KMS-11 (cell line): ENCODE measurements around the gene CAMTA1.

Source experiments
- H2AFZ ChIP-seq: fragments of 200-600 bp; sonication (generic); 2 replicates; pipeline ENCODE4 v1.6.1; 2016; ENCODE audit warnings: antibody characterized with exemption, mixed run types, low read depth
- H3K27ac ChIP-seq: fragments of 200-600 bp; sonication (generic); 2 replicates; pipeline ENCODE4 v1.6.1; 2016; ENCODE audit warnings: mild to moderate bottlenecking, mixed run types
- H3K27me3 ChIP-seq: fragments of 200-600 bp; sonication (generic); 2 replicates; pipeline ENCODE4 v1.6.1; 2017; ENCODE audit warnings: mild to moderate bottlenecking, low read depth, mixed run types, moderate library complexity; ENCODE audit not compliant: insufficient read depth
- H3K36me3 ChIP-seq: fragments of 200-600 bp; sonication (generic); 2 replicates; pipeline ENCODE4 v1.6.1; 2017; ENCODE audit warnings: mild to moderate bottlenecking, mixed run types; ENCODE audit not compliant: insufficient read depth
- H3K4me1 ChIP-seq: fragments of 200-600 bp; sonication (generic); 2 replicates; pipeline ENCODE4 v1.6.1; 2016; ENCODE audit warnings: mild to moderate bottlenecking, low read depth, mixed run types; ENCODE audit not compliant: poor library complexity, severe bottlenecking
- H3K4me2 ChIP-seq: fragments of 200-600 bp; sonication (generic); 2 replicates; pipeline ENCODE4 v1.7.0; 2016; ENCODE audit warnings: mild to moderate bottlenecking, mixed run types
- H3K4me3 ChIP-seq: fragments of 200-600 bp; sonication (generic); IDR thresholded peaks from 2 replicates; pipeline ENCODE4 v1.6.1; 2017; ENCODE audit warnings: low read depth, low read length, mixed read lengths; ENCODE audit not compliant: insufficient read depth
- H3K79me2 ChIP-seq: fragments of 200-600 bp; sonication (generic); 2 replicates; pipeline ENCODE4 v1.6.1; 2016; ENCODE audit warnings: low read depth, mixed run types; ENCODE audit not compliant: insufficient read depth
- H3K9ac ChIP-seq: fragments of 200-600 bp; sonication (generic); 2 replicates; pipeline ENCODE4 v1.6.1; 2016; ENCODE audit warnings: mild to moderate bottlenecking, mixed run types
- H4K20me1 ChIP-seq: fragments of 200-600 bp; sonication (generic); 2 replicates; pipeline ENCODE4 v1.6.1; 2016; ENCODE audit warnings: mild to moderate bottlenecking, mixed run types; ENCODE audit not compliant: insufficient read depth
- TF ChIP-seq, protein P1 (sequence below): fragments of 200-600 bp; sonication (generic); conservative IDR thresholded peaks from 2 replicates; pipeline ENCODE4 v1.6.1; 2017; ENCODE audit warnings: low read depth, mild to moderate bottlenecking, antibody characterized with exemption, low read length, moderate library complexity, mixed read lengths

CAMTA1 gene

DNA sequence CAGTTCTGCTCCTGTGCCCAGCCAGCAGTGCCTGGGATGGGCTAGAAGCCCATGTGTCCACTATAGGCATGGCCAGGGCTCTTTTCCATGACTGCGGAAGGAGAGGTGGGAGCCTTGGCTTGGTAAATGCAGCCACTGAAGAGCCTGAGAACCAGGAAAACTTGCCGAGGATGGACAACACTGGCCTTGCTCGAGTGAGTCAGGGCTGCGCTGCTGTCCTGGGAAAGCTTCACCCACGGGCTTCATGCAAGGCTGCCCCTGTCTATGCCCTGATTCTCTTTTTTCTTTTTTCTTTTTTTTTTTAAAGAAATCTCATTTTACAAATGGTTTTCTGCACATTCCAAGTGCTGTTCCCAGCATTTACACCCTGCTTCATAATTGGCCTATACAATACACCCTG, 156.5 kb downstream of the CAMTA1 start:
- H3K79me2 ChIP-seq: no peaks in the 10 kb centered on the region
- no peaks in the 10 kb centered on the region for H3K4me1 ChIP-seq
- H4K20me1 ChIP-seq: no peaks in the 10 kb centered on the region
- no peak overlapping the region for H3K27ac ChIP-seq
- H3K36me3 ChIP-seq: no peaks in the 10 kb centered on the region
- H2AFZ ChIP-seq: no peak overlapping the region
- H3K9ac ChIP-seq: no peak overlapping the region
- no peak overlapping the region for H3K4me2 ChIP-seq
- TF ChIP-seq, protein P1, sequence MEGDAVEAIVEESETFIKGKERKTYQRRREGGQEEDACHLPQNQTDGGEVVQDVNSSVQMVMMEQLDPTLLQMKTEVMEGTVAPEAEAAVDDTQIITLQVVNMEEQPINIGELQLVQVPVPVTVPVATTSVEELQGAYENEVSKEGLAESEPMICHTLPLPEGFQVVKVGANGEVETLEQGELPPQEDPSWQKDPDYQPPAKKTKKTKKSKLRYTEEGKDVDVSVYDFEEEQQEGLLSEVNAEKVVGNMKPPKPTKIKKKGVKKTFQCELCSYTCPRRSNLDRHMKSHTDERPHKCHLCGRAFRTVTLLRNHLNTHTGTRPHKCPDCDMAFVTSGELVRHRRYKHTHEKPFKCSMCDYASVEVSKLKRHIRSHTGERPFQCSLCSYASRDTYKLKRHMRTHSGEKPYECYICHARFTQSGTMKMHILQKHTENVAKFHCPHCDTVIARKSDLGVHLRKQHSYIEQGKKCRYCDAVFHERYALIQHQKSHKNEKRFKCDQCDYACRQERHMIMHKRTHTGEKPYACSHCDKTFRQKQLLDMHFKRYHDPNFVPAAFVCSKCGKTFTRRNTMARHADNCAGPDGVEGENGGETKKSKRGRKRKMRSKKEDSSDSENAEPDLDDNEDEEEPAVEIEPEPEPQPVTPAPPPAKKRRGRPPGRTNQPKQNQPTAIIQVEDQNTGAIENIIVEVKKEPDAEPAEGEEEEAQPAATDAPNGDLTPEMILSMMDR: no peak
- no peaks in the 10 kb centered on the region for H3K27me3 ChIP-seq
- no peak overlapping the region for H3K4me3 ChIP-seq

DNA sequence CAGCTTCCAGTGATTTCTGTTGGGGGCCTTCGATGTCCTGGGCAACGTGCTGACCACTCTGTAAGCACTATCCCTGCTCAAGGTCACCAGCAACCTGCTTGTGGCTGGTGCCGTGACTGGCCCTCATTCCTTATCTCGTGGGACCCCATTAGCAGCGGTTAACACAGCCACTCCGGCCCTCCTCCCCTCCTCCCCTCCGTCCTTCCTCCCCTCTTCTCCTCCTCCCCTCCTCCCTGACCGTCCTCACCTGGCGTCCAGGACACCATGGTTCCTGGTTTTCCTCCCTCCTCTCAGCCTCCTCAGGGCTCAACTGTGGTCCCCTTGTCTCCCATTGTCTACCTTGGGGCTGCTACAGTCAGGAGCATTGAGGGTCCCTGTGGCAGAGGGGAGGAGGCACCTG, 157.7 kb downstream of the CAMTA1 start:
- no peaks in the 10 kb centered on the region for H3K36me3 ChIP-seq
- no peak overlapping the region for H3K27ac ChIP-seq
- no peaks in the 10 kb centered on the region for H3K27me3 ChIP-seq
- H2AFZ ChIP-seq: no peak overlapping the region
- H3K4me1 ChIP-seq: no peaks in the 10 kb centered on the region
- H3K4me3 ChIP-seq: no peak overlapping the region
- H3K4me2 ChIP-seq: no peak overlapping the region
- TF ChIP-seq, protein P1: no peak
- no peak overlapping the region for H3K9ac ChIP-seq
- H3K79me2 ChIP-seq: no peaks in the 10 kb centered on the region
- H4K20me1 ChIP-seq: no peaks in the 10 kb centered on the region

DNA sequence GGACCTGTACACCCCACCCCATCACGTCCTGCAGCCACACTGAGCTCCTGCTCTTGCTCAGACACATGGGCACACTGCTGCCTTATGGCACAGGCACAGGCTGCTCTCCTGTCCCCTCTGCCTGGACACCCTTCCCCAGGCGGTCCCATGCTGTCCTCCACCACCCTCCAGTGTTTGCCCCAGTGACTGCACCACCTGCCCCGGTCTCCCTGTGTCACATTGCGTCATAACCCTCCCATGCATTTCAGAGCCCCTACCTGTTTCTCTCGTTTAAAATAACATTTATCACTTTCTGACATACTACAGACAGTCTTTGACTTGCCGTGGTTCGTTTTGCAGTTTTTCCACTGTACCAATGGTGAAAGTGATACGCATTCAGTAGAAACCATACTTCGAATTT, 159.2 kb downstream of the CAMTA1 start:
- Histone ChIP-seq H3K36me3 (no peaks in the 10 kb centered on the region), H3K79me2 (no peaks in the 10 kb centered on the region), H3K4me2 (no peak overlapping the region)

DNA sequence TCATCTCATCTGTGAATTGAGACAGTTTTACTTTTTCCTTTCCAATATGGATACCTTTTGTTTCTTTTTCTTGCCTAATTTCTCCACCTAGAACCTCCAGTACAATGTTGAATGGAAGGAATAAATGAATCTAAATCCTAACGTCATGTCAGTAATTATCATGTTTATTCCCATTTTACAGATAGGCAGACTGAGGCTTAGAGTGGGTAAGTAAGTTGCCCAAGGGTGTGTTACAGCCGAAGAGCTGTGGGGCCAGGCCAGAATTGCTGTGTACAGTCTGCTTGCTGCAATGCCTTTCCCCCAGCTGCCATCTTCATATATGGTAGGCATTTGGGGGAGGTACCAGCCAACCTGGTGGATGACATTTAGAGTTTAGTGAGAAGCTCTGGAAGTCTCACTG, 162.7 kb downstream of the CAMTA1 start:
- Histone ChIP-seq H4K20me1 (no peaks in the 10 kb centered on the region), H3K27ac (no peak overlapping the region), H3K4me2 (no peak overlapping the region), H3K27me3 (no peaks in the 10 kb centered on the region), H2AFZ (no peak overlapping the region), H3K4me1 (no peaks in the 10 kb centered on the region), H3K9ac (no peak overlapping the region), H3K4me3 (no peak overlapping the region), H3K79me2 (no peaks in the 10 kb centered on the region), H3K36me3 (no peaks in the 10 kb centered on the region)
- TF ChIP-seq, protein P1: no peak

More for the DNA sequence above, 159.2 kb downstream of the CAMTA1 start:
- Histone ChIP-seq H3K27ac (no peak overlapping the region), H3K4me3 (no peak overlapping the region), H3K4me1 (no peaks in the 10 kb centered on the region), H4K20me1 (no peaks in the 10 kb centered on the region), H3K9ac (no peak overlapping the region), H3K27me3 (no peaks in the 10 kb centered on the region), H2AFZ (no peak overlapping the region)
- TF ChIP-seq, protein P1: no peak
